H9 (cell line): Measurements from ENCODE around the gene MB21D2. TPM values are rescaled to one million over a fixed set of nuclear protein-coding genes. Genes with fewer than 3 reads are reported as not detected.

Source experiments
- DNase-seq: peaks from one replicate; pipeline ENCODE4 v3.0.0-alpha.2; 2017
- H2AFZ ChIP-seq: one replicate; pipeline ENCODE4 v1.6.1; 2013; ENCODE audit warnings: mild to moderate bottlenecking, low read length, control low read depth, moderate library complexity
- H2AK5ac ChIP-seq: 2 replicates; pipeline ENCODE4 v1.6.1; 2013; ENCODE audit warnings: low read length, control low read depth, mixed read lengths; ENCODE audit not compliant: insufficient read length
- H2BK120ac ChIP-seq: one replicate; pipeline ENCODE4 v1.6.1; 2013; ENCODE audit warnings: low read depth, mild to moderate bottlenecking, low read length, control low read depth, inconsistent platforms; ENCODE audit not compliant: poor library complexity, severe bottlenecking
- H2BK12ac ChIP-seq: 2 replicates; pipeline ENCODE4 v1.6.1; 2013; ENCODE audit warnings: low read length, control low read depth, mixed read lengths, low read depth; ENCODE audit not compliant: insufficient read length
- H2BK15ac ChIP-seq: 2 replicates; pipeline ENCODE4 v1.6.1; 2013; ENCODE audit warnings: low read depth, low read length, control low read depth
- H2BK20ac ChIP-seq: one replicate; pipeline ENCODE4 v1.6.1; 2013; ENCODE audit warnings: low read depth, mild to moderate bottlenecking, low read length, control low read depth, inconsistent platforms; ENCODE audit not compliant: poor library complexity, severe bottlenecking
- H2BK5ac ChIP-seq: 2 replicates; pipeline ENCODE4 v1.6.1; 2013; ENCODE audit warnings: low read length, control low read depth, mixed read lengths; ENCODE audit not compliant: insufficient read length
- H3K14ac ChIP-seq: 2 replicates; pipeline ENCODE4 v1.6.1; 2013; ENCODE audit warnings: low read length, control low read depth; ENCODE audit not compliant: insufficient read depth
- H3K18ac ChIP-seq: 2 replicates; pipeline ENCODE4 v1.6.1; 2013; ENCODE audit warnings: low read depth, mild to moderate bottlenecking, mixed read lengths, low read length, control low read depth; ENCODE audit not compliant: insufficient read length
- H3K23ac ChIP-seq: 2 replicates; pipeline ENCODE4 v1.6.1; 2013; ENCODE audit warnings: low read length, control low read depth, mixed read lengths, low read depth; ENCODE audit not compliant: insufficient read length
- H3K23me2 ChIP-seq: 2 replicates; pipeline ENCODE4 v1.6.1; 2013; ENCODE audit warnings: low read depth, mild to moderate bottlenecking, mixed read lengths, low read length, control low read depth; ENCODE audit not compliant: insufficient read length, poor library complexity, severe bottlenecking
- H3K27ac ChIP-seq: 2 replicates; pipeline ENCODE4 v1.5.1; 2013; ENCODE audit warnings: low read length, control low read depth, mixed read lengths, low read depth; ENCODE audit not compliant: insufficient read length
- H3K27me3 ChIP-seq: 2 replicates; pipeline ENCODE4 v1.6.1; 2013; ENCODE audit warnings: low read length, control low read depth, inconsistent platforms; ENCODE audit not compliant: insufficient read depth
- H3K4ac ChIP-seq: 2 replicates; pipeline ENCODE4 v1.6.1; 2013; ENCODE audit warnings: low read depth, mild to moderate bottlenecking, control low read depth, inconsistent platforms, low read length, moderate library complexity
- H3K4me1 ChIP-seq: 2 replicates; pipeline ENCODE4 v1.6.1; 2013; ENCODE audit warnings: low read length, control low read depth, inconsistent platforms; ENCODE audit not compliant: insufficient read depth
- H3K4me2 ChIP-seq: 2 replicates; pipeline ENCODE4 v1.6.1; 2013; ENCODE audit warnings: low read length, control low read depth, mixed read lengths; ENCODE audit not compliant: insufficient read length, insufficient read depth
- H3K56ac ChIP-seq: 2 replicates; pipeline ENCODE4 v1.6.1; 2013; ENCODE audit warnings: low read depth, mild to moderate bottlenecking, mixed read lengths, low read length, control low read depth; ENCODE audit not compliant: insufficient read length
- H3K79me1 ChIP-seq: 2 replicates; pipeline ENCODE4 v1.6.1; 2013; ENCODE audit warnings: low read depth, mild to moderate bottlenecking, moderate library complexity, low read length, control low read depth, inconsistent platforms; ENCODE audit not compliant: insufficient read depth, poor library complexity, severe bottlenecking
- H3K79me2 ChIP-seq: 2 replicates; pipeline ENCODE4 v1.6.1; 2013; ENCODE audit warnings: low read length, control low read depth, inconsistent platforms; ENCODE audit not compliant: insufficient read depth
- H3K9ac ChIP-seq: 2 replicates; pipeline ENCODE4 v1.6.1; 2013; ENCODE audit warnings: low read length, control low read depth, mixed read lengths; ENCODE audit not compliant: insufficient read length; ENCODE audit errors: extremely low read depth
- H3K9me3 ChIP-seq: one replicate; pipeline ENCODE4 v1.6.1; 2013; ENCODE audit warnings: low read depth, low read length, inconsistent platforms; ENCODE audit not compliant: control insufficient read depth
- H3T11ph ChIP-seq: one replicate; pipeline ENCODE4 v1.6.1; 2013; ENCODE audit warnings: mild to moderate bottlenecking, low read length, control low read depth, inconsistent platforms
- H4K20me1 ChIP-seq: one replicate; pipeline ENCODE4 v1.6.1; 2013; ENCODE audit not compliant: control insufficient read depth, insufficient read length, insufficient read depth
- H4K5ac ChIP-seq: 2 replicates; pipeline ENCODE4 v1.6.1; 2013; ENCODE audit warnings: low read depth, mild to moderate bottlenecking, mixed read lengths, low read length, control low read depth; ENCODE audit not compliant: insufficient read length
- H4K8ac ChIP-seq: replicated peaks from 2 replicates; pipeline ENCODE4 v1.6.1; 2013; ENCODE audit warnings: low read length, control low read depth, mixed read lengths, low read depth; ENCODE audit not compliant: insufficient read length
- H4K91ac ChIP-seq: 2 replicates; pipeline ENCODE4 v1.6.1; 2013; ENCODE audit warnings: low read depth, mild to moderate bottlenecking, moderate library complexity, mixed read lengths, low read length, control low read depth; ENCODE audit not compliant: insufficient read length
- H3K27ac Mint-ChIP-seq, 3 experiments: 2 replicates in 2 of 3; 3 replicates in 1 of 3; pipeline ENCODE4 v1.8.0; 2020 to 2021; ENCODE audit warnings: mixed read lengths in 3 of 3, mild to moderate bottlenecking in 1 of 3, moderate library complexity in 1 of 3
- H3K27me3 Mint-ChIP-seq: 2 replicates; pipeline ENCODE4 v1.8.0; 2021; ENCODE audit warnings: low read depth, mild to moderate bottlenecking, moderate library complexity, mixed read lengths
- H3K36me3 Mint-ChIP-seq, 3 experiments: 2 replicates in 2 of 3; 3 replicates in 1 of 3; pipeline ENCODE4 v1.8.0; 2020 to 2021; ENCODE audit warnings: low read depth in 3 of 3, mixed read lengths in 3 of 3; ENCODE audit not compliant: insufficient read depth in 1 of 3
- H3K4me1 Mint-ChIP-seq, 2 experiments: 2 replicates each; pipeline ENCODE4 v1.8.0; 2020; ENCODE audit warnings: mixed read lengths in 2 of 2
- H3K4me3 Mint-ChIP-seq, 2 experiments: 2 replicates in 1 of 2; 3 replicates in 1 of 2; pipeline ENCODE4 v1.8.0; 2020 to 2021; ENCODE audit warnings: mild to moderate bottlenecking in 2 of 2, mixed read lengths in 2 of 2, moderate library complexity in 1 of 2
- H3K9me3 Mint-ChIP-seq, 2 experiments: 2 replicates in 1 of 2; 3 replicates in 1 of 2; pipeline ENCODE4 v1.8.0; 2020; ENCODE audit warnings: mild to moderate bottlenecking in 2 of 2, mixed read lengths in 2 of 2, moderate library complexity in 1 of 2
- CTCF ChIP-seq: fragments of 200-600 bp; sonication (generic); conservative IDR thresholded peaks from 3 replicates; pipeline ENCODE4 v1.8.0; 2021; ENCODE audit warnings: antibody characterized with exemption, mild to moderate bottlenecking
- WGBS: extraction: QIAGEN DNeasy Blood & Tissue Kit; methylation state at CpG from one replicate; pipeline ENCODE4 v1.1.7; 2013; ENCODE audit warnings: missing lambda C conversion rate, low lambda C conversion rate, mixed read lengths; ENCODE audit not compliant: insufficient read length; ENCODE audit errors: extremely low coverage; 5-methylcytosine and 5-hydroxymethylcytosine counted together
- total RNA-seq: library from RNA; stranded (reverse); gene quantifications from 2 replicates; pipeline ENCODE4 v1.2.1, GENCODE V29; 2021

MB21D2 gene
- total RNA-seq, 1 experiment from 2014 or later, result 19.1 TPM

- no peak for TF ChIP-seq CTCF
- H3K4me1 Mint-ChIP-seq, result peaks cover 0 to 15% of the 10 kb centered on the region in 2 experiments; a peak in 2 of 4 replicates
- H3K56ac ChIP-seq, result no peak overlapping the region
- H3K27ac Mint-ChIP-seq, result no peak overlapping the region; a peak in 1 of 7 replicates
- no peak overlapping the region for H3K9ac ChIP-seq
- H3K4me2 ChIP-seq, result no peak overlapping the region
- H2AFZ ChIP-seq, result no peak overlapping the region
- no peak overlapping the region for H3K27ac ChIP-seq
- no peak overlapping the region for H3K4me3 Mint-ChIP-seq
- H3K79me1 ChIP-seq, result no peaks in the 10 kb centered on the region
- H3K27me3 ChIP-seq, result no peaks in the 10 kb centered on the region
- no peaks in the 10 kb centered on the region for H3K27me3 Mint-ChIP-seq
- no peak overlapping the region for H3K4ac ChIP-seq
- no peak overlapping the region for H3K18ac ChIP-seq
- H3K4me1 ChIP-seq, result no peaks in the 10 kb centered on the region
- no peaks in the 10 kb centered on the region for H3K9me3 ChIP-seq
- H2BK120ac ChIP-seq, result no peak overlapping the region
- no CpG with 5 or more reads among the region's 1 CpG for WGBS
- no peak overlapping the region for H4K5ac ChIP-seq
- H2BK15ac ChIP-seq, result no peak overlapping the region
- H3T11ph ChIP-seq, result no peak overlapping the region
- H3K23ac ChIP-seq, result no peak overlapping the region
- H2BK20ac ChIP-seq, result no peak overlapping the region
- no peak overlapping the region for H3K14ac ChIP-seq
- H4K20me1 ChIP-seq, result no peaks in the 10 kb centered on the region
- H4K8ac ChIP-seq, result no peak overlapping the region
- no peak overlapping the region for H2BK5ac ChIP-seq
- H3K23me2 ChIP-seq, result no peaks in the 10 kb centered on the region
- H2BK12ac ChIP-seq, result no peak overlapping the region
- DNase-seq, result no peak
- H3K9me3 Mint-ChIP-seq, result no peaks in the 10 kb centered on the region
- H3K79me2 ChIP-seq, result peaks cover 4% of the 10 kb centered on the region; the same call in 1 of the 2 replicates
- H2AK5ac ChIP-seq, result peak overlapping the region; percentile 65
- no peak overlapping the region for H4K91ac ChIP-seq
- peaks cover 0 to 2% (median 0%) of the 10 kb centered on the region in 3 experiments; a peak in 2 of 7 replicates for H3K36me3 Mint-ChIP-seq
Observed at GRCh38 chr3:192825216-192825615, 92.4 kb downstream of the MB21D2 start.
